Measurements from ENCODE around the gene AVL9. TPM values are rescaled to one million over a fixed set of nuclear protein-coding genes. Genes with fewer than 3 reads are reported as not detected.

The AVL9 gene
- total and polyA plus RNA-seq, 2 of the 13 experiments (the other 11 are each of a cell fraction or from before 2014, with no cell fraction given), result 29.9 to 48.0 TPM

- TF ChIP-seq, protein P1, sequence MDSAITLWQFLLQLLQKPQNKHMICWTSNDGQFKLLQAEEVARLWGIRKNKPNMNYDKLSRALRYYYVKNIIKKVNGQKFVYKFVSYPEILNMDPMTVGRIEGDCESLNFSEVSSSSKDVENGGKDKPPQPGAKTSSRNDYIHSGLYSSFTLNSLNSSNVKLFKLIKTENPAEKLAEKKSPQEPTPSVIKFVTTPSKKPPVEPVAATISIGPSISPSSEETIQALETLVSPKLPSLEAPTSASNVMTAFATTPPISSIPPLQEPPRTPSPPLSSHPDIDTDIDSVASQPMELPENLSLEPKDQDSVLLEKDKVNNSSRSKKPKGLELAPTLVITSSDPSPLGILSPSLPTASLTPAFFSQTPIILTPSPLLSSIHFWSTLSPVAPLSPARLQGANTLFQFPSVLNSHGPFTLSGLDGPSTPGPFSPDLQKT (CRISPR knock-in tag; IDR thresholded peaks at IDR 0.05; ENCODE audit: borderline replicate concordance), result 0 out of 2 replicates have a peak, but pooled peaks have one; percentile 48
- TF ChIP-seq, protein P2, sequence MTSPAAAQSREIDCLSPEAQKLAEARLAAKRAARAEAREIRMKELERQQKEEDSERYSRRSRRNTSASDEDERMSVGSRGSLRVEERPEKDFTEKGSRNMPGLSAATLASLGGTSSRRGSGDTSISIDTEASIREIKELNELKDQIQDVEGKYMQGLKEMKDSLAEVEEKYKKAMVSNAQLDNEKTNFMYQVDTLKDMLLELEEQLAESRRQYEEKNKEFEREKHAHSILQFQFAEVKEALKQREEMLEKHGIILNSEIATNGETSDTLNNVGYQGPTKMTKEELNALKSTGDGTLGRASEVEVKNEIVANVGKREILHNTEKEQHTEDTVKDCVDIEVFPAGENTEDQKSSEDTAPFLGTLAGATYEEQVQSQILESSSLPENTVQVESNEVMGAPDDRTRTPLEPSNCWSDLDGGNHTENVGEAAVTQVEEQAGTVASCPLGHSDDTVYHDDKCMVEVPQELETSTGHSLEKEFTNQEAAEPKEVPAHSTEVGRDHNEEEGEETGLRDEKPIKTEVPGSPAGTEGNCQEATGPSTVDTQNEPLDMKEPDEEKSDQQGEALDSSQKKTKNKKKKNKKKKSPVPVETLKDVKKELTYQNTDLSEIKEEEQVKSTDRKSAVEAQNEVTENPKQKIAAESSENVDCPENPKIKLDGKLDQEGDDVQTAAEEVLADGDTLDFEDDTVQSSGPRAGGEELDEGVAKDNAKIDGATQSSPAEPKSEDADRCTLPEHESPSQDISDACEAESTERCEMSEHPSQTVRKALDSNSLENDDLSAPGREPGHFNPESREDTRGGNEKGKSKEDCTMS (CRISPR knock-in tag; conservative IDR thresholded peaks at IDR 0.05), result no peak
- TF ChIP-seq NKX3-1 (CRISPR knock-in tag; IDR thresholded peaks at IDR 0.05) (peak; percentile 76), NR2F1 (CRISPR knock-in tag; IDR thresholded peaks at IDR 0.05) (no peak), MED8 (CRISPR knock-in tag; IDR thresholded peaks at IDR 0.05; ENCODE audit: insufficient replicate concordance) (no peak), TEAD2 (CRISPR knock-in tag; IDR thresholded peaks at IDR 0.05) (no peak), GATA4 (IDR thresholded peaks at IDR 0.05; ENCODE audit: borderline replicate concordance, low read depth) (no peak), ZNF773 (CRISPR knock-in tag; IDR thresholded peaks at IDR 0.05; ENCODE audit: borderline replicate concordance) (no peak; the same call in 1 of the 2 replicates), SP2 (CRISPR knock-in tag; IDR thresholded peaks at IDR 0.05) (peak; percentile 67), NR2F2 (IDR thresholded peaks at IDR 0.05; ENCODE audit: borderline replicate concordance, low read depth) (no peak; the same call in 1 of the 2 replicates), ZBTB44 (CRISPR knock-in tag; IDR thresholded peaks at IDR 0.05) (0 out of 2 replicates have a peak, but pooled peaks have one; percentile 28), CTCF (CRISPR knock-in tag; IDR thresholded peaks at IDR 0.05) (no peak), JUNB (CRISPR knock-in tag; IDR thresholded peaks at IDR 0.05; ENCODE audit: borderline replicate concordance) (no peak)
- TF ChIP-seq, protein P3, sequence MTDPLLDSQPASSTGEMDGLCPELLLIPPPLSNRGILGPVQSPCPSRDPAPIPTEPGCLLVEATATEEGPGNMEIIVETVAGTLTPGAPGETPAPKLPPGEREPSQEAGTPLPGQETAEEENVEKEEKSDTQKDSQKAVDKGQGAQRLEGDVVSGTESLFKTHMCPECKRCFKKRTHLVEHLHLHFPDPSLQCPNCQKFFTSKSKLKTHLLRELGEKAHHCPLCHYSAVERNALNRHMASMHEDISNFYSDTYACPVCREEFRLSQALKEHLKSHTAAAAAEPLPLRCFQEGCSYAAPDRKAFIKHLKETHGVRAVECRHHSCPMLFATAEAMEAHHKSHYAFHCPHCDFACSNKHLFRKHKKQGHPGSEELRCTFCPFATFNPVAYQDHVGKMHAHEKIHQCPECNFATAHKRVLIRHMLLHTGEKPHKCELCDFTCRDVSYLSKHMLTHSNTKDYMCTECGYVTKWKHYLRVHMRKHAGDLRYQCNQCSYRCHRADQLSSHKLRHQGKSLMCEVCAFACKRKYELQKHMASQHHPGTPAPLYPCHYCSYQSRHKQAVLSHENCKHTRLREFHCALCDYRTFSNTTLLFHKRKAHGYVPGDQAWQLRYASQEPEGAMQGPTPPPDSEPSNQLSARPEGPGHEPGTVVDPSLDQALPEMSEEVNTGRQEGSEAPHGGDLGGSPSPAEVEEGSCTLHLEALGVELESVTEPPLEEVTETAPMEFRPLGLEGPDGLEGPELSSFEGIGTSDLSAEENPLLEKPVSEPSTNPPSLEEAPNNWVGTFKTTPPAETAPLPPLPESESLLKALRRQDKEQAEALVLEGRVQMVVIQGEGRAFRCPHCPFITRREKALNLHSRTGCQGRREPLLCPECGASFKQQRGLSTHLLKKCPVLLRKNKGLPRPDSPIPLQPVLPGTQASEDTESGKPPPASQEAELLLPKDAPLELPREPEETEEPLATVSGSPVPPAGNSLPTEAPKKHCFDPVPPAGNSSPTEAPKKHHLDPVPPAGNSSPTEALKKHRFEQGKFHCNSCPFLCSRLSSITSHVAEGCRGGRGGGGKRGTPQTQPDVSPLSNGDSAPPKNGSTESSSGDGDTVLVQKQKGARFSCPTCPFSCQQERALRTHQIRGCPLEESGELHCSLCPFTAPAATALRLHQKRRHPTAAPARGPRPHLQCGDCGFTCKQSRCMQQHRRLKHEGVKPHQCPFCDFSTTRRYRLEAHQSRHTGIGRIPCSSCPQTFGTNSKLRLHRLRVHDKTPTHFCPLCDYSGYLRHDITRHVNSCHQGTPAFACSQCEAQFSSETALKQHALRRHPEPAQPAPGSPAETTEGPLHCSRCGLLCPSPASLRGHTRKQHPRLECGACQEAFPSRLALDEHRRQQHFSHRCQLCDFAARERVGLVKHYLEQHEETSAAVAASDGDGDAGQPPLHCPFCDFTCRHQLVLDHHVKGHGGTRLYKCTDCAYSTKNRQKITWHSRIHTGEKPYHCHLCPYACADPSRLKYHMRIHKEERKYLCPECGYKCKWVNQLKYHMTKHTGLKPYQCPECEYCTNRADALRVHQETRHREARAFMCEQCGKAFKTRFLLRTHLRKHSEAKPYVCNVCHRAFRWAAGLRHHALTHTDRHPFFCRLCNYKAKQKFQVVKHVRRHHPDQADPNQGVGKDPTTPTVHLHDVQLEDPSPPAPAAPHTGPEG (CRISPR knock-in tag; IDR thresholded peaks at IDR 0.05), result 0 out of 2 replicates have a peak, but pooled peaks have one; percentile 67
Measured at GRCh38 chr7:32495298-32496051, at the start of gene AVL9 (continued).

Measured in HepG2 (cell line).